Gastrocnemius medialis (tissue), 4 donors: ENCODE data around the gene ASB15.

Source experiments
- CTCF ChIP-seq, 5 experiments: fragments of 450-650 bp in 3 of 5; fragments of 200-600 bp in 2 of 5; sonication (generic) in 2 of 5; IDR thresholded peaks in 4 of 5; conservative IDR thresholded peaks in 1 of 5; 1 replicate in 4 of 5; 2 replicates in 1 of 5; pipeline ENCODE4 v1.5.1; 2016 to 2019; ENCODE audit warnings: antibody characterized with exemption in 5 of 5, mild to moderate bottlenecking in 3 of 5, moderate library complexity in 3 of 5
- POLR2A ChIP-seq, 2 donors: fragments of 450-650 bp; IDR thresholded peaks; one replicate each; pipeline ENCODE4 v1.6.1; 2017; ENCODE audit warnings: antibody characterized with exemption in 2 of 2, mild to moderate bottlenecking in 2 of 2, moderate library complexity in 2 of 2

- TF ChIP-seq CTCF (IDR thresholded peaks at IDR 0.05 in 4 of 5, conservative IDR thresholded peaks at IDR 0.05 in 1 of 5) (no peak), POLR2A (IDR thresholded peaks at IDR 0.05) (no peak)
Measured at GRCh38 chr7:123662755-123663154, 61.1 kb downstream of the ASB15 start.
